Suprapubic skin (tissue), 4 donors: ENCODE measurements around the gene PSMB8.

ENCODE experiments used
- CTCF ChIP-seq, 2 donors: fragments of 200-600 bp in 1 of 2; fragments of 450-650 bp in 1 of 2; sonication (generic) in 1 of 2; IDR thresholded peaks; one replicate each; pipeline ENCODE4 v1.5.1; 2016 to 2019; ENCODE audit warnings: antibody characterized with exemption in 2 of 2, mild to moderate bottlenecking in 1 of 2, moderate library complexity in 1 of 2
- EP300 ChIP-seq: sonication (generic); formaldehyde crosslinking; IDR thresholded peaks from one replicate; pipeline ENCODE4 v1.6.1; 2017; ENCODE audit warnings: antibody characterized with exemption
- POLR2A ChIP-seq, 2 donors: fragments of 450-650 bp; IDR thresholded peaks; one replicate each; pipeline ENCODE4 v1.6.1; 2017; ENCODE audit warnings: antibody characterized with exemption in 2 of 2, mild to moderate bottlenecking in 2 of 2, moderate library complexity in 2 of 2
- POLR2AphosphoS5 ChIP-seq, 3 donors: sonication (generic); formaldehyde crosslinking; IDR thresholded peaks; one replicate each; pipeline ENCODE4 v1.6.1; 2017; ENCODE audit warnings: antibody characterized with exemption in 3 of 3

- TF ChIP-seq CTCF (IDR thresholded peaks at IDR 0.05) (no peak), POLR2A (IDR thresholded peaks at IDR 0.05) (no peak), POLR2AphosphoS5 (IDR thresholded peaks at IDR 0.05) (no peak), EP300 (no peak)
Observed at GRCh38 chr6:32814145-32814544, 29.7 kb downstream of the PSMB8 start.
